GM06990 (cell line): ENCODE results near the gene MED29.

ENCODE experiments used
- DNase-seq: peaks from one replicate; pipeline ENCODE4 v3.0.0-alpha.2; 2011; ENCODE audit not compliant: insufficient read length; ENCODE audit errors: extremely low read depth
- H3K27me3 ChIP-seq: replicated peaks from 2 replicates; pipeline ENCODE4 v1.6.0; 2011; ENCODE audit warnings: low read length; ENCODE audit not compliant: control insufficient read depth, insufficient read depth
- H3K36me3 ChIP-seq: 2 replicates; pipeline ENCODE4 v1.5.1; 2011; ENCODE audit warnings: low read length; ENCODE audit not compliant: control insufficient read depth, insufficient read depth
- H3K4me3 ChIP-seq: replicated peaks from 2 replicates; pipeline ENCODE4 v1.5.1; 2011; ENCODE audit warnings: low read depth, mild to moderate bottlenecking, control low read depth, low read length
- TF ChIP-seq, protein P1 (sequence below): IDR thresholded peaks from 2 replicates; pipeline ENCODE4 v1.5.1; 2011; ENCODE audit warnings: low read length, control low read depth, mild to moderate bottlenecking, inconsistent platforms; ENCODE audit not compliant: insufficient read depth, poor library complexity, severe bottlenecking

MED29 gene

DNA sequence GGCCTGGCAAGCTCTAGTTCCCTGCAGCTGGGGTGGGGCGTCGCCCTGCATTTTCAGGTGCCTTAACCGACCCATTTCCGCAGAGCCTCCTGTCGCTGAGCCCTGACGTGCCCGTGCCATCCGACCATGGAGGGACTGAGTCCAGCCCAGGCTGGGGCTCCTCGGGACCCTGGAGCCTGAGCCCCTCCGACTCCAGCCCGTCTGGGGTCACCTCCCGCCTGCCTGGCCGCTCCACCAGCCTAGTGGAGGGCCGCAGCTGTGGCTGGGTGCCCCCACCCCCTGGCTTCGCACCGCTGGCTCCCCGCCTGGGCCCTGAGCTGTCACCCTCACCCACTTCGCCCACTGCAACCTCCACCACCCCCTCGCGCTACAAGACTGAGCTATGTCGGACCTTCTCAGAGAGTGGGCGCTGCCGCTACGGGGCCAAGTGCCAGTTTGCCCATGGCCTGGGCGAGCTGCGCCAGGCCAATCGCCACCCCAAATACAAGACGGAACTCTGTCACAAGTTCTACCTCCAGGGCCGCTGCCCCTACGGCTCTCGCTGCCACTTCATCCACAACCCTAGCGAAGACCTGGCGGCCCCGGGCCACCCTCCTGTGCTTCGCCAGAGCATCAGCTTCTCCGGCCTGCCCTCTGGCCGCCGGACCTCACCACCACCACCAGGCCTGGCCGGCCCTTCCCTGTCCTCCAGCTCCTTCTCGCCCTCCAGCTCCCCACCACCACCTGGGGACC lies 16.6 kb downstream of the MED29 start:
- H3K27me3 ChIP-seq: no peaks in the 10 kb centered on the region
- H3K36me3 ChIP-seq: peaks cover 12% of the 10 kb centered on the region
- TF ChIP-seq, protein P1, sequence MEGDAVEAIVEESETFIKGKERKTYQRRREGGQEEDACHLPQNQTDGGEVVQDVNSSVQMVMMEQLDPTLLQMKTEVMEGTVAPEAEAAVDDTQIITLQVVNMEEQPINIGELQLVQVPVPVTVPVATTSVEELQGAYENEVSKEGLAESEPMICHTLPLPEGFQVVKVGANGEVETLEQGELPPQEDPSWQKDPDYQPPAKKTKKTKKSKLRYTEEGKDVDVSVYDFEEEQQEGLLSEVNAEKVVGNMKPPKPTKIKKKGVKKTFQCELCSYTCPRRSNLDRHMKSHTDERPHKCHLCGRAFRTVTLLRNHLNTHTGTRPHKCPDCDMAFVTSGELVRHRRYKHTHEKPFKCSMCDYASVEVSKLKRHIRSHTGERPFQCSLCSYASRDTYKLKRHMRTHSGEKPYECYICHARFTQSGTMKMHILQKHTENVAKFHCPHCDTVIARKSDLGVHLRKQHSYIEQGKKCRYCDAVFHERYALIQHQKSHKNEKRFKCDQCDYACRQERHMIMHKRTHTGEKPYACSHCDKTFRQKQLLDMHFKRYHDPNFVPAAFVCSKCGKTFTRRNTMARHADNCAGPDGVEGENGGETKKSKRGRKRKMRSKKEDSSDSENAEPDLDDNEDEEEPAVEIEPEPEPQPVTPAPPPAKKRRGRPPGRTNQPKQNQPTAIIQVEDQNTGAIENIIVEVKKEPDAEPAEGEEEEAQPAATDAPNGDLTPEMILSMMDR: no peak
- H3K4me3 ChIP-seq: peak overlapping the region; percentile 91
- DNase-seq: peak; percentile 66

DNA sequence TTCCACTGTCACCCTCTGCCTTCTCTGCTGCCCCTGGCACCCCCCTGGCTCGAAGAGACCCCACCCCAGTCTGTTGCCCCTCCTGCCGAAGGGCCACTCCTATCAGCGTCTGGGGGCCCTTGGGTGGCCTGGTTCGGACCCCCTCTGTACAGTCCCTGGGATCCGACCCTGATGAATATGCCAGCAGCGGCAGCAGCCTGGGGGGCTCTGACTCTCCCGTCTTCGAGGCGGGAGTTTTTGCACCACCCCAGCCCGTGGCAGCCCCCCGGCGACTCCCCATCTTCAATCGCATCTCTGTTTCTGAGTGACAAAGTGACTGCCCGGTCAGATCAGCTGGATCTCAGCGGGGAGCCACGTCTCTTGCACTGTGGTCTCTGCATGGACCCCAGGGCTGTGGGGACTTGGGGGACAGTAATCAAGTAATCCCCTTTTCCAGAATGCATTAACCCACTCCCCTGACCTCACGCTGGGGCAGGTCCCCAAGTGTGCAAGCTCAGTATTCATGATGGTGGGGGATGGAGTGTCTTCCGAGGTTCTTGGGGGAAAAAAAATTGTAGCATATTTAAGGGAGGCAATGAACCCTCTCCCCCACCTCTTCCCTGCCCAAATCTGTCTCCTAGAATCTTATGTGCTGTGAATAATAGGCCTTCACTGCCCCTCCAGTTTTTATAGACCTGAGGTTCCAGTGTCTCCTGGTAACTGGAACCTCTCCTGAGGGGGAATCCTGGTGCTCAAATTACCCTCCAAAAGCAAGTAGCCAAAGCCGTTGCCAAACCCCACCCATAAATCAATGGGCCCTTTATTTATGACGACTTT lies 17.4 kb downstream of the MED29 start:
- DNase-seq: no peak
- TF ChIP-seq, protein P1: no peak
- Histone ChIP-seq H3K4me3 (peak overlapping the region; percentile 91), H3K36me3 (peaks cover 12% of the 10 kb centered on the region), H3K27me3 (no peaks in the 10 kb centered on the region)

DNA sequence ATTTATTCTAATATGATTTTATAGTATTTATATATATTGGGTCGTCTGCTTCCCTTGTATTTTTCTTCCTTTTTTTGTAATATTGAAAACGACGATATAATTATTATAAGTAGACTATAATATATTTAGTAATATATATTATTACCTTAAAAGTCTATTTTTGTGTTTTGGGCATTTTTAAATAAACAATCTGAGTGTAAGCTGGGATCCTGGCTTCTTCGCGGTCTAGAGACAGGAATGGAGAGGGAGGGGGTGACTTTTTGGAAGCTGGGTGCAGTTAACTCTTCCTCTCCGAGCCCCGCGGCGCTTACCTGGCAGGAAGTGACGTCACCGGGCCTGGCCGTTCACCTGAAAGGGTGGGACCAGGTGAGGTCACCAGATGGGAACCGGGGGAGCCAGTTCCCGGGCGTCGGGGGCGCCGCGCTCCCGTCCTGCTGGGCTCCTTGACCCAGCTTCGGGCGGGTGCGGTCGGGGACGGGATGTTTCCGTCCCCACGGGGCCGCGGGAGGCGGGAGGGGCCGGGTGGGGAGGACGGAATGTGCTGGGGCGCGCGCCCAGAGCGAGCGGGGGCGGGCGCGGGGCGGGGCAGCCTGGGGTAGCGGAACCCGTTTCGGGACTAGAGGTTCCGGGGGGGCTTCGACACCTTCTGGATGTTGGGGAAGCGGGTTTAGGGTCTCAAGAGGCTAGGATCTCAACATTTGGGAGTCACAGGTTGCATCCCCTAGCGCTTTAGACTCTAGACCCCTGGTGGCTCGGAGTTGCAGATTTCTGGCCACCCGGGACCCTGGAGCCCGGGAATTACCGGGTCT lies 18.2 kb downstream of the MED29 start:
- peak; percentile 84 for DNase-seq
- H3K36me3 ChIP-seq: peaks cover 12% of the 10 kb centered on the region
- no peaks in the 10 kb centered on the region for H3K27me3 ChIP-seq
- TF ChIP-seq, protein P1: no peak
- peak overlapping the region; percentile 91 for H3K4me3 ChIP-seq

DNA sequence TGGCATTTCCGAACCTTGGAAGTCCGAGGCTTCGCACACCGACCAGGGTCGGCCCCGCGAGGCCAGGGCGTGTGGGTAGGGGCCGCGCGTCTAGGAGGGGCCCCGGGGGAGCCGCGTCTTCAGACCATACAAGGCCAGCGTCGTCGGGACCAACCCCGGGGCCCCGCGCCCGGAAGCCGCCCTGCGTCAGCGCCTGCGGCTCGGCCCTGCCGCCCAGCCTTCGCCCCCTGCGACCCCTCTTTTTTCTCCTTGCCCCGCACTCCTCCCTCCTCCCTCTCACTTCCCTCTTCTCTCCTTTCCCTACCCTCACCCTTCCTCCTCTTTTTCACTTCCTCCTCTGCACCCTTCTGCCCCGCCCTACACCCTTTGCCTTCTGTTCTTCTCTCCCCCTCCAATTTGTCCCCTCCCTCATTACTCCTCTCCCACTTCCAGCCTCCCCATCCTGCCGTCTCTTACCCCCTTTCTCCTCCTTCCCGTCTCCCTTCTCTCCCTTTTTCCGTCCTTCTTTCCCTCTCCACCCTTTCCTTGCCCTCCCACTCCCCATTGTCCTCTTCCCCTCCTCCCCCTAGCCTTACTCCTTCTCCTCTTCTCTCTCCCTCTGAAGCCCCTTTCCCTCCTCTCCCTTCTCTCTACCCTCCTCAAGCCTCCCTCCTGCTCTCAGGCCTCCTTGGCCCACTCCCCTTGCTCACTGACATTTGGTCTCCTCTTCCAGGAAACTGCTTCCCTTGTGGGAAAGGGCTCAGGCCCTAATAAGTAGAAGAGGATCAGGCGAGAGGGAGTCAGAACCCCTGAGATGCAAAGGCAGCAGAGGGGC lies 19.0 kb downstream of the MED29 start:
- H3K36me3 ChIP-seq: peaks cover 14% of the 10 kb centered on the region
- peak overlapping the region; percentile 91 for H3K4me3 ChIP-seq
- DNase-seq: peak; percentile 90
- H3K27me3 ChIP-seq: no peaks in the 10 kb centered on the region
- TF ChIP-seq, protein P1: no peak

DNA sequence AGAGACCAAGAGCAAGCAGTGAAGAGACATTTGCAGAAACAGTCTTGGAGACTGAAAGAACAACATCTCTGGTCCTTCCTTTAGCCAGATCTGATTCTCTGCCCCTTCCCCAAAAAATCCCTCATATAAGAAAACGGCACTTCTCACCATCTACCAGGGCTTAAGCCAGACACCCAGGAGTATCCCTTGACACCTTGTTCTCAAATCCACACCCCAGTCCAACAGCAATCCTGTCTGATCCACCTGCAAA lies 19.6 kb downstream of the MED29 start:
- peak overlapping the region; percentile 91 for H3K4me3 ChIP-seq
- DNase-seq: no peak
- H3K36me3 ChIP-seq: peaks cover 16% of the 10 kb centered on the region

More for the DNA sequence above, 19.6 kb downstream of the MED29 start:
- TF ChIP-seq, protein P1: no peak
- H3K27me3 ChIP-seq: no peaks in the 10 kb centered on the region
